ENCODE measurements around the gene DMXL1. TPM values are rescaled to one million over a fixed set of nuclear protein-coding genes. Genes with fewer than 3 reads are reported as not detected.

Gene DMXL1
- polyA plus RNA-seq, 2 of the 4 experiments (the other 2 are of a cell fraction), result 8.4 to 28.8 TPM

DNA sequence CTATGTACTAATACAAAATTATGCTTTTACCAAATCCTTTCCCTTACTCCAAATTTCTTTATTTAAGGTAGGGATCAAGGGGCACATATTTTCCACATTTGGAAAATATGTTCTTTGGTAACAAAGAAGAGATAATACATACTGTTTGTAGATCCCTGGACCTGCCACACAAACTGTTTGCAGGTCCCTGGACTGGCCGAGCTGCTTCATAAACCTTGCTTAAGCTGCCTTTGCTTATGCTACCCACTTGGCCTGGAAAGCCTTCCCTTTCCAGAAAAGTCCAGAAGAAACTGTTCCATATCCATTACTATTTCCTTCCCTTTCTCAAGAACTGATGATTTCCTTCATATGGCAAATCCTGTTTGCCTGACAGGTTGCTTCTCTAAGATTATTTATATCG is 22.6 kb upstream of the DMXL1 start:
- POLR2A ChIA-PET, result interaction anchor here (1.2 kb wide), 1 partner anchor 23 kb away, joined by 7 read pairs; the partner anchor contains the start of gene DMXL1
- Histone ChIP-seq H3K9me3 (no peaks in the 10 kb centered on the region), H3K4me1 (peaks cover 4% of the 10 kb centered on the region; the same call in 1 of the 3 replicates), H3K4me3 (no peak overlapping the region), H3K27ac (no peak overlapping the region), H3K4me2 (no peak overlapping the region)
- TF ChIP-seq, protein P1, sequence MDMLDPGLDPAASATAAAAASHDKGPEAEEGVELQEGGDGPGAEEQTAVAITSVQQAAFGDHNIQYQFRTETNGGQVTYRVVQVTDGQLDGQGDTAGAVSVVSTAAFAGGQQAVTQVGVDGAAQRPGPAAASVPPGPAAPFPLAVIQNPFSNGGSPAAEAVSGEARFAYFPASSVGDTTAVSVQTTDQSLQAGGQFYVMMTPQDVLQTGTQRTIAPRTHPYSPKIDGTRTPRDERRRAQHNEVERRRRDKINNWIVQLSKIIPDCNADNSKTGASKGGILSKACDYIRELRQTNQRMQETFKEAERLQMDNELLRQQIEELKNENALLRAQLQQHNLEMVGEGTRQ (IDR thresholded peaks at IDR 0.05), result no peak
- TF ChIP-seq, protein P2, sequence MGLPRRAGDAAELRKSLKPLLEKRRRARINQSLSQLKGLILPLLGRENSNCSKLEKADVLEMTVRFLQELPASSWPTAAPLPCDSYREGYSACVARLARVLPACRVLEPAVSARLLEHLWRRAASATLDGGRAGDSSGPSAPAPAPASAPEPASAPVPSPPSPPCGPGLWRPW (IDR thresholded peaks at IDR 0.05), result no peak
- TF ChIP-seq FOSL2 (IDR thresholded peaks at IDR 0.05), result no peak
- no peak for TF ChIP-seq FOSL2 (CRISPR knock-in tag; IDR thresholded peaks at IDR 0.05)
- TF ChIP-seq ZC3H11A (IDR thresholded peaks at IDR 0.05), result no peak
- DNase-seq (ENCODE audit: low read depth in 1 of 2, low spot score in 1 of 2) (no peak), ATAC-seq (no peak), FAIRE-seq (no peak)
- WGBS (ENCODE audit: missing lambda C conversion rate), result 80% methylated on average over 2 of the region's 2 CpGs
- CTCF ChIA-PET, result interaction anchor here (0.6 to 2.0 kb wide), 5 partner anchors 12 to 364 kb away, joined by 3 to 11 read pairs (median 3); no protein-coding TSS in a partner anchor

DNA sequence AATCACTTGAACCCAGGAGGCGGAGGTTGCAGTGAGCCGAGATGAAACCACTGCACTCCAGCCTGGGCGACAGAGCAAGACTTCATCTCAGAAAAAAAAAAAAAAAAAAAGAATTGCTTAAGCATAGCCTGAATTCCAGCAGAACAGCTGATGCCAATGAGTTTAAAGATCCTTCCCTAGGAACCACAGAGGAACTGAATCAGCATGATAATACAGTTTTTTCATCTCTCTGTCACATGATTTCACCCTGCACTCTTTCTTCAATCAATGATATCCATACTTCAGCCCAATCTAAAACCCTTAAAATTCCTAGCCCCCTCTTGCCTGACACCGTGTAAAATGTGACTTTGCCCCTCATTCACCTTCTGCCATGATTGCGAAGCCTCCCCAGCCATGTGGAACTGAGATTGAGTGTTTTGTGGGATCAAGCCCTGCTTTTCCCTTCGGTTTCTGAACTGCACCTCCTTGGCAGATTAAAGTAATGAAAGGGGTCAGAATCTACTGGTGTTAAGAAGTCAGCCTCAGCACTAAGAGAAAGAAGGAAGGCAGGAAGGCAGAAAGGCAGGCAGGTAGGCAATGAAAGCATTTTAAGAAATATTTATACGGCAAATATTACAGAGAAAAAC is 20.9 kb upstream of the DMXL1 start:
- no peaks in the 10 kb centered on the region for H3K9me3 ChIP-seq
- ChIA-PET CTCF (interaction anchor here (1.2 to 2.0 kb wide), 2 partner anchors 61 to 362 kb away, joined by 3 to 11 read pairs; no protein-coding TSS in a partner anchor), POLR2A (no interaction called here)
- H3K4me1 ChIP-seq, result peaks cover 5% of the 10 kb centered on the region; the same call in 2 of the 3 replicates
- ATAC-seq, result no peak; a peak in 2 of 6 replicates
- no peak for FAIRE-seq
- TF ChIP-seq NR3C1 (IDR thresholded peaks at IDR 0.05), result no peak
- no peak for TF ChIP-seq SREBF2 (IDR thresholded peaks at IDR 0.05)
- TF ChIP-seq MAFK (IDR thresholded peaks at IDR 0.05; ENCODE audit: partially characterized antibody), result no peak
- no peak for TF ChIP-seq ATOH8 (CRISPR knock-in tag; IDR thresholded peaks at IDR 0.05; ENCODE audit: low read depth)
- TF ChIP-seq SMC3 (IDR thresholded peaks at IDR 0.05), result no peak
- no peak for TF ChIP-seq EHF (CRISPR knock-in tag; IDR thresholded peaks at IDR 0.05)
- H3K4me3 ChIP-seq, result no peak overlapping the region
- peak in 1 of 2 experiments; percentile 29 for DNase-seq (ENCODE audit: low read depth in 1 of 2, low spot score in 1 of 2)
- WGBS (ENCODE audit: missing lambda C conversion rate), result 78% methylated on average over 7 of the region's 7 CpGs
- H3K4me2 ChIP-seq, result no peak overlapping the region
- no peak overlapping the region for H3K27ac ChIP-seq

GRCh38 chr5:119054101-119054500 is 16.8 kb upstream of the DMXL1 start:
- Histone ChIP-seq H3K4me3 (no peak overlapping the region), H3K4me2 (no peak overlapping the region), H3K9me3 (no peaks in the 10 kb centered on the region), H3K4me1 (peaks cover 10% of the 10 kb centered on the region; the same call in 2 of the 3 replicates), H3K27ac (no peak overlapping the region)
- DNase-seq (ENCODE audit: low read depth in 1 of 2, low spot score in 1 of 2) (peak in 1 of 2 experiments; percentile 22), FAIRE-seq (no peak), ATAC-seq (no peak)
- CTCF ChIA-PET, result interaction anchor here (1.3 kb wide), 1 partner anchor 281 kb away, joined by 3 read pairs; no protein-coding TSS in a partner anchor
- TF ChIP-seq GATA3 (IDR thresholded peaks at IDR 0.05; ENCODE audit: borderline replicate concordance), result no peak
- TF ChIP-seq HOXB5 (CRISPR knock-in tag; IDR thresholded peaks at IDR 0.05), result no peak
- TF ChIP-seq ZSCAN20 (CRISPR knock-in tag; IDR thresholded peaks at IDR 0.05), result no peak
- TF ChIP-seq NFE2L2 (conservative IDR thresholded peaks at IDR 0.05; ENCODE audit: low read length), result no peak
- TF ChIP-seq NR3C1 (IDR thresholded peaks at IDR 0.05), result no peak
- TF ChIP-seq BHLHE40 (IDR thresholded peaks at IDR 0.05; ENCODE audit: low read depth, low read length), result no peak
- no peak for TF ChIP-seq ZFP36 (IDR thresholded peaks at IDR 0.05; ENCODE audit: borderline replicate concordance, partially characterized antibody)
- TF ChIP-seq, protein P3, sequence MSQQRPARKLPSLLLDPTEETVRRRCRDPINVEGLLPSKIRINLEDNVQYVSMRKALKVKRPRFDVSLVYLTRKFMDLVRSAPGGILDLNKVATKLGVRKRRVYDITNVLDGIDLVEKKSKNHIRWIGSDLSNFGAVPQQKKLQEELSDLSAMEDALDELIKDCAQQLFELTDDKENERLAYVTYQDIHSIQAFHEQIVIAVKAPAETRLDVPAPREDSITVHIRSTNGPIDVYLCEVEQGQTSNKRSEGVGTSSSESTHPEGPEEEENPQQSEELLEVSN (IDR thresholded peaks at IDR 0.05; ENCODE audit: borderline replicate concordance, low read depth), result no peak
- no peak for TF ChIP-seq EP300 (IDR thresholded peaks at IDR 0.05)
- TF ChIP-seq JUNB (IDR thresholded peaks at IDR 0.05), result no peak
- TF ChIP-seq JUN (IDR thresholded peaks at IDR 0.05), result no peak
- POLR2A ChIA-PET, result no interaction called here
- WGBS (ENCODE audit: missing lambda C conversion rate), result 72% methylated on average over 2 of the region's 2 CpGs

Data from A549 (cell line).